ENCODE results near the gene KMT2D.

KMT2D gene

DNA sequence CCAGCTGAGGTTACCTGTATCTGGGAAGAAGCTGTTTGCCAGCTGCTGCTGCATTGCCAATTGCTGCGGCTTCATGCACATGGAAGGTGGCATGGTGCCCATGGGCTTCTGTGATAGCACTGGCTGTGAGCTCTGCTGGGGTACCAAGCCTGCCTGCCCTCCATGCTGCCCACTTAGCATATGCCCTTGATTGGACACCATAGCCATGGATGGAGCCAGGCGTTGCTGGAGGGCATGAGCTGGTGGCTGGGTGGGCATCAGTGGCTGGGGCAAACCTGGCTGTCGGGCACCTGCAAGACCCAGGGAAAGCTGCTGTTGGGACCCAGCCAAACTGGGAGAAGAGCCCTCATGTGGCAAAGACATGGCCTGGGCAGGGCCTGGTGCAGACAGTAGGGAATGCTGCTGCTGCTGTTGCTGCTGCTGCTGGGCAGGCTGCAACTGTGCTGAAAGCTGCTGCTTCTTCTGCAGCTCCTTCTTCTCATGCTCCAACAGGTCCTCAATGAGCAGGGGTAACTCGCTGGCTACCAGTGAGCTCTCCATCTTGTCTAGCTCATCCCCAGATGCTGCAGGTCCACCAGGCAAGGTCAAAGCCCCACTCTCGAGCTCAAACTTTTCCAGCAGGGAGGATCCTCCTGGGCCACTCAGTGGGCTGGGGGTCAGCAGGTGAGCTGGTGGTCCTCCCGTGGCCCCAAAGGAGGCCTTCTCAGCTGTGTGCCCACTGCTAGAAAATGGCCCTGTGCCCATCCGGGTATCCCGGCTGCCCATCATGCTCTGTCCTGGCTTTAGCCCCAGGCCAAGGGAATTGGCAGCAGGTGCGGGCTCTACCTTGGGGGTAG lies 23.3 kb downstream of the KMT2D start:
- no peak for DNase-seq (ENCODE audit: low spot score)

DNA sequence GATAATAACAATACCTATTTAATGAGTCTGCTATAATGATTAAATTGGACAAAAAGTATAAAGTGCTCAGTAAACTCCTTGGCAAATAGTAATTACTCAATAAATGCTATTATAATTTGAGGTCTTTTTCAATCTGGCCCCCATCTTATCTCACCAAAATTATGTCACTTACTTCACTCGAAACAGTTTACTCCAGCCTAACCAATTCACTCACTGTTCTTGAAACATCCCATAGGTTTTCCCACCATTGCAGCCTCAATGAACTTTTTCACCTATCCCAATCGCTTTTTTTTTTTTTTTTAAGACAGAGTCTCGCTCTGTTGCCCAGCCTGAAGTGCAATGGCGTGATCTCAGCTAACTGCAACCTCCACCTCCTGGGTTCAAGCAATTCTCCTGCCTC lies 24.6 kb downstream of the KMT2D start:
- no peak for DNase-seq (ENCODE audit: low spot score)

DNA sequence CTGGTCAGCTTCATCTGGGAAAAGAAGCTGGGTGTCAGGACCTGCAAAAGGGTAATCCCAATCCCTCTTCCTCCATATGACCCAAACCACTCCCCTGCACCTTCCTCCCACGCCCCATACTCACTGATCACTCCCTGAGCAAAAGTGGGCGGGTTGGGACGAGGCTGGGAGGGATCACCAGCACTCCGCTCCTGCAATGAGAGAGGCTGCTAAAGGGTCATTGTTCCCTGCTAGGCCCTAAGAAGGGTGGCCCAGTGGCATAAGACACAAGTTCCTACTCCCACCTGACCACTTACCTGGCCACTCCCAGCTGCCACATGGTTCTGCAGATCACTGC lies 26.3 kb downstream of the KMT2D start:
- DNase-seq (ENCODE audit: low spot score) = no peak

DNA sequence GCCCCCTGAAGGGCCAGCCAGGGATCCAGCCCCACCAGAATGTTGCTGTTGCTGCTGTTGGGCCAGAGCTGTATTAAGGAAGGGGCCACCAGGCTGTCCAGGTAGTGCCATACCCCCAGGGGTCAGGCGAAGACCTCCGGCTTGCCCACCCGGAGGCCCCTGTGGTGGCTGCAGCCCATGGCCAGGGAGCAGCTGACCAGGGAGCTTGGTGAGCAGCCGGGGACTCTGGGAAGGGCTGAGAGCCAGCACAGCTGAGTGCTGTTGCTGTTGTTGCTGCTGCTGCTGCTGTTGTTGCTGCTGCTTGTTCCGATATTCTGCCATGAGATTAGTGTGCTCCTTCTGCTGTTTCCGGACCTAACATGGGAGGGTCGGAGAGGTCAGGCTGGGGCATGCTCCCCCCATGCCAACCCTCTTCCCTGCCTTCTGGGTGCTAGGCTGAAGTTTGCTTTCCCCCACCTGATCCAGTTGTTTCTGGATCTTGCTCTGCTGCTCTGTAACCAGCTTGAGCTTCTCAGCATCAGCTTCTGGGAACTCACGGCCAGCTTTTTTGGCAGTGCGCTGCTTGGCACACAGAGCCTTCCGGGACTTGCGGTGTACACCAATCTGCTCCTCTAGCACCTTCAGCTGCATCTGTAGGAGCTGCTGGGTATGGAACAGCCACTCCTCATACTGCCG lies 26.8 kb downstream of the KMT2D start:
- no peak for DNase-seq (ENCODE audit: low spot score)

DNA sequence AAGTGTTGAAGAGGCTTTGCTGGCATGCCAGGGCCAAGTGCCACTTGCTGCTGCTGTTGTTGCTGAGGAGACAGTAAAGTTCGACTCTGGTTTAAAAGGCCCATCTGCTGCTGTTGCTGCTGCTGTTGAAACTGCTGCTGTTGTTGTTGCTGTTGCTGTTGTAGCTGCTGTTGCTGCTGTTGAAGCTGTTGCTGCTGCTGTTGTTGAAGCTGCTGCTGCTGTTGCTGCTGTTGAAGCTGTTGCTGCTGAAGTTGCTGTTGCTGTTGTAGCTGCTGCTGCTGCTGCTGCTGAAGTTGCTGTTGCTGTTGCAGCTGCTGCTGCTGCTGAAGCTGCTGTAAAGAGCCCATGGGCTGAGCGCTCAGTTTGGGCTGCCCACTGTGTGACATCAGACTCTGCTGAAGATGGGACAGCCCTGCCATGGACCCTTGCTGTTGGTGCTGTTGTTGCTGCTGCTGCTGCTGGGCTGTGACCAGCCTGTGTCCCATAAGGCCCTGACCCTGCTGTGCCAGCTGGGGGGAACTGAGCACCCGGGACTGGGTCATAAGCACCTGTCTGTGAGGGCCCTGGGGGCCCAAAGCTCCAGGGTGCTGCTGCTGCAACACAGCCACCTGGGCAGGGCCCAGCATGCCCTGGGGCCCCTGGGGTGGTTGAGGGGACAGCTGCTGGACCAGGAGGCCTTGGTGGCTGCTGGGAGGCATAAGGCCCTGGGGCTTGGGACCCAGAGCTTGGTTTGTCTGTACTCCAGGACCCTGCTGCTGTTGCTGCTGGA lies 27.7 kb downstream of the KMT2D start:
- DNase-seq (ENCODE audit: low spot score) = no peak

DNA sequence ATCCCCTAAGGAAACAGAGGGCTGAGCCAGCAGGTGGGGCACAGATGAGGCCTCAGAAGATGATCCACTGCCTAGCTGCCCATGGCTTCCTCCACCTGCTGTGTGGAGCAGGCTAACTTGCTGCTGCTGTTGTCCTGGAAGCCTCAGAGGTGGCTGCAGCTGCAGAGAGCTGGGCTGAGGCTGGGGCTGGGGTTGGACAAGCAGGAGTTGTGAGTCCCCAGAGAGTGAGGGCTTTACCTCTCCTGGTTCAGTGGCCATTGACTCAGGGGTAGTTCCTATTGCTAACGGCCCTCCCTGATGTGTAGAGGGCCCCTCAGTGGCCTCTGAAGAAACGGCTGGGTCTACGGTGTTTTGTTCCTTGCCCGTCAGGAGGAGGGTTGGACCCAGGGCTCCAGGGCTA lies 28.3 kb downstream of the KMT2D start:
- no peak for DNase-seq (ENCODE audit: low spot score)

DNA sequence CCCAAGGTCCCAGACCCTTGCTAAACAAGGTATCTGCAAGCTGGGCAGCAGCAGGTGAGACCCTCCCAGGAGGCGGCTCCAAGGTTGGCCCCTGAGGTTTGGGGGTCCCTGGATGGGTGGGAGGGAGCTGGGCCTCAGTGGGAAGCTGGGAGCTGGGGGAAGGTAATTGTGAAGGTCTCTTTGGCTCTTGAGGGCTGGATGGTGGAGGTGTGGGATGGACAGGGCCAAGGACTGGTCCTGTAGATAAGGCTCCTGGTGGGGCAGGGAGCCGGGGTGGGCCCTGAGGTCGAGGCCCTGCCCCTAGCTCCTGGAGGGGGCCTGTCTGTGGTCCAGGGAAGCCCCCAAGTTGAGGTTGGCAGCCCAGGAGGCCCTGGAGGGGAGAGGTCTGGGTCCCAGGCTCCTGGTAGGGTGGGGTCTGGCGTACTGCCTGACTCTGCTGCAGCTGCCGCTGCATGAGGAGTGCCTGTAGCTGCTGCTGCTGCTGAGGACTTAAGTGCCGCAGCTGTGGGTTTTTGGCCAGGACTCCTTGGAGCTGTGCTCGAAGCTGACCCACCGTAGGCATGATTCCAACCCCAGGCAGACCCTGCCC lies 28.9 kb downstream of the KMT2D start:
- no peak for DNase-seq (ENCODE audit: low spot score)

DNA sequence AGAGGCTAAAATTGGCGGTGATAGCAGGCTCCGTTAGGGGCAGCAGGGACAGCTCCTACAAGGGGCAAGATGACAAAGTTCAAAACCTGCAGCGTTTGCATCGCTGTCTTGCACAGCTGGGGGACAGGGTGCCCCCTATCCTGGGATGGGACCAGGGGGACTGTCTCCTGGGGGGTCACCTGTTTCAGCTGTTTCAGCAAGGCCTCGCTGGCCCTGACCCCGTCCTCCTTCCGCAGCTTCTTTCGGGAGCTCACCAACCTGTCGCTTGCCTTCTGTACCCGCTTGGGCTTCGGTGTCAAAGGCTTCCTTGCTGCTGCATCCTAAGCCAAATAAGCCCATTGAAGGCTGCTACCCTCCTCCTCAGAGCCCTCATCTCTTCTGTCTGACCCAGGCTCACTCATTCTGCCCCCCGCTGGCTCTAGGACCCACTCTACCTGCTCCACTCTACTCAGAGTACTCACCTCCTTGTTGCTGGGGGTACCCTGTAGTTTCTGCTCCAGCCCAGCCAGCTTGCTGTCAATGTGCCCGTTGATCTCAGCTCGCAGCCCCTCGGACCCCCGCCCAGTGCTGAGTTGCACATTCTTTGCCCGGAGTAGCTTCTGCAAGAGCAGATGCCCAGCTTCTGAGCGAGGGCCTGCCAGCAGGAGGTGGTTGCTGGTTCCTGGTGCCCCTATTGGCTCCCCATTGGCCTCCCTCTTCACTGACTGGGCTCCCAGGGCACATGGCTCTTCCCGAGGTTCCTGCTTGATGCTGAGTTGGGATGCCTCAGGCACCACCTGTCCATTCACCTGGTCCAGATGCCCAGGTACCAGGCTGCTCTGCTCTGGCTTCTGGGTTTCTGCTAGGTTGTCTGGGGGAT lies 29.7 kb downstream of the KMT2D start:
- no peak for DNase-seq (ENCODE audit: low spot score)

DNA sequence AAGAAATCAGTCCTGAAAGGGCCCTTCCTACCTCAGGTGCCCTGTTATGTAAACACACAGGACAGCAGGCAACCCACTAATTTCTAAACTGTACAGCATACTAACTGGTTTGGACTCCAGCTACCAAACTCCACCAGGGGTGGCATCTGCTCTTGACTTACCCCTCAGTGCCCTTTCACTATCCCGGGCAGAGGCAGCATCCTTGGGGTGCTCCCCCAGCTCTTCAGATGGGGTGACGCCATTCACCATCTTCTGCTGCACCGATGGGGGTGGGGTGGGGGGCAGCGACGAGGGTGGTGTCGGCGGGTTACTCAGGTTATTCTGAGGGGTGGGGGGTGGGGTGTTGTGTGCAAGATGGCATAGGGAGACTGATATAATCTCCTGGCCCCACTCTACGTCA lies 30.5 kb downstream of the KMT2D start:
- no peak for DNase-seq (ENCODE audit: low spot score)

DNA sequence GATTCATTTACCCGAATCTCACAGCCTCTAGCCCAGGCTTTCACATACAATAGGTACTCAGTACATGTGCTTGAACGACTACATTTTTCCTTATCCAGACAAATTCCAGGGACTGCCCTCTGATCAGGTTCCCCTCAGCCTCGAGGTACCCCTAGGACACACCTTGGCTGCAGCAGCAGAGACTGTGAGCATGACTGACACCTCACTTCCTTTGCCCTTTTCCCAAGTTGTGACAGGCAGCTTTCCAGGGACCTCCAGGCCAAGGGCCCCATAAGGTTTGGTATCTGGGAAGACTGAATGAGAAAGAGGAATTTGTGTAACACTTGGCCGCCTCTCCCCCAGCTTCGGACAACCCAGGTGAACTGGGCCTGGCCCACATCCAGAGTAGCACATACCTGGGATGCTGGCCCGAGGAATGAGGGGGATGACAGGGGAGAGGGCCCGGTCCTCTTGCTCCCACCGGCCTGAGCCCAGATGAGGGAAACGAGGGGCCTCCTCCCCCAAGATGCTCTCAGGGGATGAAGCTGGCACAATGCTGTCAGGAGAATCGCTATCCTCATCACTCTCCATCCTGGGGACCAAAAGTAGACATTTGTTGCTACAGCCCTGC lies 31.8 kb downstream of the KMT2D start:
- DNase-seq (ENCODE audit: low spot score) = no peak

DNA sequence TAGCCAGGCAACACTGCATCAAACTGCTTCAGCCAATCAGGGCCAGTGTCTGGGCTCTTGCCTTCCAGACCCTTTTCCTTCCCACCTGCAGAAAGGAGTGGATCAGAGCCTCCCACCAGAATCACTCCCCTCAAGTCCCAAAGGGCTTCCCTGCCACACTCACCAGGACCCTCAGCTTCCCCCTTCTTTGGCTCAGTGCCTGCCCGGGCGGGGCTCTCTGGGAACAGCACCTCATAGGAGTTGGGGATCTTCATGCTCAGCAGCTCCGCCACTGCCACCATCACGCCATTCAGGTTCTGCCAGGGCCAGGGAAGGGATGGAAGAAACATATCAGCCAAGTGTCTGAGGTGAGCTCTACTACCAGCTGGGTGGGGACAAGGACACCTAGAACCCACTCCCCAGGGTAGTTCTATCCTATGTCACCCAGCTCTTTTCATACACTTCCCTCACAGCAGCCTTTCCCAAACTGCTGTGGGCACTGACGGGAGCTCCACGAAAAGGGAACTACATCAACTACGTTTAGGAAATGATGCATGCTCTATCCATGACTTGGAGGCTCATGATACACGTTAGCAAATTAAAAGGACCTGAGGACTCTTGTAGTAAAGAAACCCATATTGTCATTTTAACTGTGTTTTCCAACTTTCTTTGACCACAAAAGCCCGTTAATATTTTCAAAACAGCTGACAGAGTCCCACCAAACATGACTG lies 32.6 kb downstream of the KMT2D start:
- no peak for DNase-seq (ENCODE audit: low spot score)

DNA sequence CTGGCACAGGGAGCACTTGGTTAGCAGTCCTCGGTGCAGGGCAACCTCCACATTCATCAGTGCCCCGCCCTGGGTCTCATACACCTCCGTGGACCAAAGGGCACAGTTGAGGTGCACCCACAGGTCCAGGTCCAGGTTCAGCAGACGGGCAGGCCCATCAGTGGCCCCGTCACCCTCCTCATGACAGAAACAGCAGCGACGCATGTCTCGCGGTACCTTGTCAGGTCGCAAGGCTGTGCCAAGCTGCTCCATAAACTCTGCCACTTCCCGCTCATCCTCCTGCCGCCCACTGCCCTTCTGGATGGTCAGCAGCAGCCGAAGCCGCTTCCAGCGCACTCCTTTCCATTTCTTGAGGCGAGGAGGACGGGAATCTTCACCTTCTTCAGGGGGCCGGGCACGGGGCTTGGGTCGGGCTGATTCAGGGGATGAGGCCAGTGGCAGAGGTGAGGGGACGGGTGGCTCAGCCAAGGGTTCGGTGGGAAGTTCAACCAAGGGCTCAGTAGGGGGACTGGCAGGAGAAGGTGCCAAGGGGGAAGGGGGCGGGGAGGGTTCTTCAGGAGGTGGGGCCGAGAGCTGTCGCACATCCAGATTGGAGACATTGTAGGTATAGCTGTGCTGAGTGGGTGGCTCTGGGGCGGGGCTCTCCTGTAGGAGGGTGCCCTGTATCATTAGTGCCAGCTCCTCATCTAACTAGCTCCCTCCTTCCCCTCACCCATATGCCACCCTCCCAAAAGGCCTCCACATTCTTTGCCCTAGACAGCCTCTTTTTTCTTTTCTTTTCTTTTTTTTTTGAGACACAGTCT lies 33.7 kb downstream of the KMT2D start:
- DNase-seq (ENCODE audit: low spot score) = no peak

DNA sequence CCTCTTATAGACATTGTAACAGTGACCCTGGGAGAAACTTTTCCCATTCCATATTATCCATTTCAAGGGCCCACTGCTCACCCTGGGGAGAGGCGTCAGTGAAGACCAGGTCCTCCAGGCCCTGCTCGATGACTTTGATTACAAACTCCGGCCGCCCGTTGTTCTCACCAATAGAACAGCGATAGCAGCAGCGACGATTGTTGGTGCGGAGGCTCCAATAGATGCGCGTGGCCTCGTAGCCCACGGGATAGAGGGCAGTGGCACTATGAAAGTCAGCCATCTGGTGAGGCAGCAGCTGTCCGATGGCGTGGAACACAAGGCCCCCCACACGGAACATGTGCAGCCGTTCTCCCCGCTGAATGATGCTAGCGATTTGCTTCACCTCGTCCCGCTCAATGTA lies 34.5 kb downstream of the KMT2D start:
- DNase-seq (ENCODE audit: low spot score) = no peak

DNA sequence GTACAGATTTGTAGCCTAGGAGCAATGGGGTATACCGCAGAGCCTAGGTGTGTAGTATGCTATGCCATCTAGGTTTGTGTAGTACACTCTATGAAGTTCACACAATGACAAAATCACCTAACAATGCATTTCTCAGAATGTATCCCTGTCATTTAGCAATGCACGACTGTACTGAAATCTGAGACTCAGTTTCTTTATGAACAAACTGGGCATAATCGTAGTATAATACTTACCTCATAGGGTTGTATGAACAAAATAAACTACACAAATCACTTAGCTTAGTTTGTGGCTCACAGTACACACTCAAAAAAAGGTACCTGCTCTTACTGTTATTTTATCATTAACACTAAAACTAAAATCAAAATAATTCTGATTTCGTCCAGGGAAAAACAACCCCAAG lies 35.1 kb downstream of the KMT2D start:
- no peak for DNase-seq (ENCODE audit: low spot score)

DNA sequence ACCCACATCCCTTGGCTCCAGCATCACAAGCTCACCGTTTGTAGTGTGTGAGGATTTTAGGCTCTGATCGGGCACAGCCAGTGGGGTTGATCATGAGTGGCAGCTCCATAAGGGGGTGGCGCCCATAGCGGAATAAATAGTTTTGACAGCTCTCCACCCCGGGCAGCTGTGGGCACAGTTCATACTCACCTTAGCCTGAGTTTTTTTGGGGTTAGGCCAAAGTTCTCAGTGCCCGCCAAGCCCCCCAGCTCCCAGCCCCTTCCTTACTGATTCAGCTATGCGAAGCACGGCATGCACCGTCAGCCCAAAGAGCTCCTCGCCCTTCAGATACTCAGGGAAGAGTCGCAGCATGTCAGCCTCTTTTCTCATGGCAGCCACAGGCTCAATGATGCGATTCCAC lies 36.1 kb downstream of the KMT2D start:
- DNase-seq (ENCODE audit: low spot score) = no peak

DNA sequence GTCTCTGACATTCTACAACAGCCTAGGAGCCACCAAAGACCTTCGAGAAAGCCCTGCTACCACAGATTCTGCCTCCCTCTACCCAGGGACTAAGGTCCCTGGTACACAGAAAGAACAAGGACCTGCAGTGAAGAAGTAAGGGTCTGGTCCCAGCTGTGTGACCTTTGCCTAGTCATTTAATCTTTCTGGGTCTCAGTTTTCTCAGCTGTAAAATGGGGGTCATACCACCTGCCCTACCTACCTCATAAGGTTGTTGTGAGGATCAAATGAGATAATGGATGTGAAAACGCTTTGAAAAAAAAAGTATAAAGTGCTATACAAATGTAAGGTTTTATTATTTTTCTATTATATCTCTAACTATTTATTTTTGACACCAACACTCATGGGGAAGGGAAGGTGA lies 36.8 kb downstream of the KMT2D start:
- no peak for DNase-seq (ENCODE audit: low spot score)

DNA sequence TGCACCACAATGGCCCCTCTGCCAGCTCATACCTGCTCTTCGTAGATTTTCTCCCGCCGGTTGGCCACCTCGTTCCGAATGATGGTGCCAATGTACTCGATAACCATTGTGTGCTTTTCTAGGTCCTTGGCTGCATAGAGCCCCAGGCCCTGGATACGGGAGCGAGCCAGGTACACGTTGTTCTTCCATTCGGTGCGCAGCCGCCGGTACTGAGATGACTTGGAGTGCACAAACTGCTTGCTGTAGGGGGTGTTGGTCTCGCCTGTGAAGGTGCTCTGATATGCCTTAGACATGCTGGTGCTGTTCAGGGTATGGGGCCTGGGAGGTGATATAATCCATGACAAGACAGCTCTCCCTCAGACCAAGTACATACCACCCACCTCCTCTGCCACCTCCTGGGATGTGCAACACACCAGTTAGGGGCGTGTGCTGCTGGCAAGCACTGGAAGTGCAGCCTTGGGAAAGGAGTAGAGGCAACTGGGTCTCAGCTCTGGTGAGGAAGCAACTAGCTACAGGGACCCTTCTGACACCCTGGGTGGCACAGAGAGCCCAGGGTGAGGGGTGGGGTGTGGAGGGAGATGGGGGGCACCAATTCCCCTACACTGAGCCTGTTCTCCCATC lies 37.9 kb downstream of the KMT2D start:
- DNase-seq (ENCODE audit: low spot score) = no peak

DNA sequence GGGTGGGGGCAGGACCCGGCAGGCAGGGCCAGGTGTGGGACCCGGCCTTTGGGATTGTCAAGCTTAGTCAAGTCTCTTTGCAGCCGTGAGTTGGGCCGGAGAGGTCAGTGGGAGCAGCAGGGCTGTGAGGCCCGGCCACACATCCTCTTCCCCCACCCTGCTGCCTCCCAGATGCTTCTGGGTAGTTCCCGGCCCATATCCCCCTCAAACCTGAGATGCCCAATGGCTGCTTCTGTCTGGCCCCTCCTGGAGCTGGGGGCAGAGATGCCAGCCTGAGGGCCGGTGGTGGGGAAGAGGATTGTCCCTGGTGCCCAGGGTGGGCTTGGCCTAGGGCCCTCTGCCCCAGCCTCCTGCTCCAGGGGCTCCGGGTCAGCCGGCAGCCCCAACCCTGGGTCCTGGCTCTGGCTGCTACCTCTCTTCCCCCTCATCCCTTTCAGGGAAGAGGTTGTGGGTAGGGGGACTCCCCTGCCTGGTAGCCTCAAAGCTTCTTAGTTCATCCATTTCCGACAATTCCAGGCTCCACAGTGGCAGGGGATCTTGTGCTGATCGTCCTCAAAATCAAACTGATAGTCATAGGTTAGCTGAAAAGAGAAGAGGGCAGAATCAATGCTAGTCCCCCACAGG lies 39.2 kb downstream of the KMT2D start:
- DNase-seq (ENCODE audit: low spot score) = no peak

DNA sequence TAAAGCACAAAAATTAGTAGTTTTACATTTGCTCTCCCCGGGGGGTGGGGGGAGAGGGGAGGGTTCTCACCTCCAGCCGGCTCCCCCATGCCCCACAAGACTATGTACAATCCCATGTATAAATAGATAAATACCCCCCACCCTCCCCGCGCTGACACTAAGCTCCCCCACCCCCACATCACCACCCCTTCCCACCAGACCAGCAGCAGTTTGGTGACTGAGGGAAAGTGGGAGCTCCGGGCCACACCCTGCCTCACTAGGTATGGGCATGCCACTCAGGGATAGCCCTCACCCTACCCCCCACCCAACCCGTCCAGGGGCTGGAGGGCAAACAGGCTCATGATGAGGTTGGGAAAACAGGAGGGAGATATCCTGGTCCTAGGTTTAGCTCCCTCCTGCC lies 40.2 kb downstream of the KMT2D start:
- no peak for DNase-seq (ENCODE audit: low spot score)

Data from SK-N-DZ (cell line).